Stimulated activated naive CD4-positive, alpha-beta T cell treated with Interleukin-2 at 50 U/mL for 16 hours (primary cell): ENCODE results near the gene HSPA5.
"Not testable (repeated sequence)": the region's sequence is repeated elsewhere in the genome, so short reads cannot be mapped to it uniquely, and the experiment has no call there.

Source experiments
- DNase-seq: peaks from one replicate; lab custom pipeline; 2025; lab: John Stamatoyannopoulos, UW

HSPA5 gene

DNA sequence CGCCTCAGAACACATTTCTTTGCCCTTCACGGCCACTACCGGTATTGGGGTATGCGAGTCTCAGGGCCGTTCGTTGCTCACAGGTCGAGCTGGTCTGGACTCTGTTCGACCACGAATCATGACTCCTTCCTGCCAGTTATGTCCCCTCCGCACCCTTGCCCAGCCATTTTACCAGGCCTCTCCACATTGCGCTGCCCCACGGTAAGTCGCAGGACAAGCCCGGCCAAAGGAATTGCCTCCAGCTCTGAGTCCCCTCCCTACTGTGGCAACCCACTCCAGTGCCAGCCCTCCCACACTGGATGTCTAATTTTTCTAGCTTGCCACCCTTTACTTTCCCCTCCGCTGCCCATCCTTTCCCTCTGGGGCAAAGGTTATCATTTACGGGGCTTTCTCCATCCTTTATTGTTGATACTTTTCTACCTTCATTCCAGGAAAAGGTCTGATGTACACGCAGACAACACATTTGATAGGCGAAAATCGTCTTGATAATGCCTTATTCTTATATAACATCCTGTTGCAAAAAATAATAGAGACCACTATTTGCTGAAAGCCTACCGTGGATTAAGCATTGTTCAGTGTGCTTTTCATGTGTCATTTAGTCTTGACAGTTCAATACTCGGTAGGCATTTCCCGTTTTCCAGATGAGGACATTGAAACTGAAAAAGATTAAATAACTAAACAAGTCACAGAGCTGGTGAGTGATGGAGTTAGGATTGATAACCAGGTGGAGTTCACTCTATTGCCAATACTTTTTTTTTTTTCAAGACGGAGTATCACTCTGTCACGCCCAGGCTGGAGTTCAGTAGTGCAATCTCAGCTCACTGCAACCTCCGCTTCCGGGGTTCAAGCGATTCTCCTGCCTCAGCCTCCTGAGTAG is 958 bp upstream of the HSPA5 start:
- DNase-seq = peak; percentile 18

GRCh38 chr9:125240649-125240999 is 519 bp downstream of the HSPA5 start:
- DNase-seq = peak; percentile 49

DNA sequence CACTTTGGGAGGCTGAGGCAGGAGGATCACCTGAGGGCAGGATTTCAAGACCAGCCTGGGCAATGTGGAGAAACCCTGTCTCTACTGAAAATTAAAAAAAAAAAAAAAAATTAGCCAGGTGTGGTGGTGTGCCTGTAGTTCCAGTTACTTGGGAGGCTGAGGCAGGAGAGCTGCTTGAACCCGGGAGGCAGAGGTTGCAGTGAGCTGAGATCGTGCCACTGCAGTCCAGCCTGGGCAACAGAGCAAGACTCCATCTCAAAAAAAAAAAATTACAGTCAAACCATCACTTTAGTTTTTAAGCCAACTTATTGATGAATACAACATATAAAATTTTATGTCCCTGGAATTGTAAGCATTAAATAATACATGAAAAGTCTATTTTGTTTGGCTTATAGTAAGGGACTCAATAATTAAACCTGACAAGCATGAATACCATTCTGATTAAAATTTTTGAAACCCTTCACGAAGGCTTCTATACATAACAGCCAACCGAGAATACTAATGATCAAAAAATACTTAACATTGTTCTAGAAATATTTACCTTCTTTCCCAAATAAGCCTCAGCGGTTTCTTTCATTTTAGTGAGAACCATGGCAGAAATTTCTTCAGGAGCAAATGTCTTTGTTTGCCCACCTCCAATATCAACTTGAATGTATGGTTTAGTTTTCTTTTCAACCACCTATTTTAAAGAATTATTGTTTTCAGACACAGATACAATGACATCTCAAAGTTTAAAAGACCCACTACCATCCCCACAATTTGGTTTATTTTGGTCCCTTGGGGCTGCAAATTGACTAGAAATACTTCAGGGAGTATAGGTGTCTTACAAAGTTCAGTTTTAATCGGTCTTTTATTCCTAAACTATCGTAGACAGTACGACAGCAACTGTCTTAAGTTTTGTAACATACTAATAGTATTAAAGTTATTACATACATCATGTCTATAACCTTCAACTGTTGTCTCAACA is 1.2 kb downstream of the HSPA5 start:
- DNase-seq = no peak

GRCh38 chr9:125238915-125239446 is 2.2 kb downstream of the HSPA5 start:
- DNase-seq = no peak

GRCh38 chr9:125238127-125238914 is 2.8 kb downstream of the HSPA5 start:
- DNase-seq = no peak

- not testable (repeated sequence) for DNase-seq
Observed at GRCh38 chr9:125236520-125237159, 4.5 kb downstream of the HSPA5 start.

DNA sequence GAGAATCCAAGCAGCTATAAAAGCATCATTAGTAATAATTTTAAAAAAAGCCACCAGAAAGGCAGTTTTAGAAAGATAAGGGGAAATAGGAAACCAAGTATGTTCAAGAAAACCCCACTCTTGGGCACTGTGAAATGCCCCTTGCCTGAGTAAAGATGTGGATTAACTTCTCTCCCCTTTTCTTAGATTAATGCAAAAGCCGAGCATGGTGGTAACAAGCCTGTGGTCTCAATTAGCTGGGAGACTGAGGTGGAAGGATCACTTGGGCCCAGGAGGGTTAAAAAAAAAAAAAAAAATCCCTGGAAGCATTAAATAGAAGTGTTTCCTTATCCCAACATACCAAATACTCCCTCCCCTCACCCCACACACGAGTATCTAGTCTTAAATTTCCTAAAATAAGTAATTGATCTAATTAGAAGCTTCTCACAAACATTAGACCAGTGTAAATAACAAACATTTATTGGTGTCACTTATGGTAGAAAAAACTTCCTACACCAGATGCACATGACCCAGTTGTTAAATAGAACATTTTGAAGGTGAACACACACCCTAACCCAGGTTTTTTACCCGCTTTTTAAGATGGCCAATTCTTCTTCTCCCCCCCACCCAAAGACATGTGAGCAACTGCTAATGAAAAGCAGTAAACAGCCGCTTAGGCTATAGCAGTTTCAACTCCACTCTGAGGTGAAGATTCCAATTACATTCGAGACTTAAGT is 5.2 kb downstream of the HSPA5 start:
- DNase-seq = no peak

DNA sequence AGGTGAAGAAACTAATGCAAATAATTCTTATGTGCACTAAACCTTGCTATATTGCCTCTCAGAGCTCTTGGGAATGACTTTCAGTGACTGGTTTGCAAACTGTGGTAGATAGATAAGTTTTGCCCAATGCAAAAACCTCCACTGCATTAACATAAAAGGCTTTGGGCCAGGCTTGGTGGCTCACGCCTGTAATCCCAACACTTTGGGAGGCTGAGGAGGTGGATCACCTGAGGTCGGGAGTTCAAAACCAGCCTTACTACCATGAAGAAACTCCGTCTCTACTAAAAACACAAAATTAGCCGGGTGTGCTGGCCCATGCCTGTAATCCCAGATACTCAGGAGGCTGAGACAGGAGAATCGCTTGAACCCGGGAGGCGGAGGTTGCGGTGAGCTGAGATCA is 7.0 kb downstream of the HSPA5 start:
- DNase-seq = not testable (repeated sequence)

- no peak for DNase-seq
Observed at GRCh38 chr9:125233678-125234077, 7.5 kb downstream of the HSPA5 start.

DNA sequence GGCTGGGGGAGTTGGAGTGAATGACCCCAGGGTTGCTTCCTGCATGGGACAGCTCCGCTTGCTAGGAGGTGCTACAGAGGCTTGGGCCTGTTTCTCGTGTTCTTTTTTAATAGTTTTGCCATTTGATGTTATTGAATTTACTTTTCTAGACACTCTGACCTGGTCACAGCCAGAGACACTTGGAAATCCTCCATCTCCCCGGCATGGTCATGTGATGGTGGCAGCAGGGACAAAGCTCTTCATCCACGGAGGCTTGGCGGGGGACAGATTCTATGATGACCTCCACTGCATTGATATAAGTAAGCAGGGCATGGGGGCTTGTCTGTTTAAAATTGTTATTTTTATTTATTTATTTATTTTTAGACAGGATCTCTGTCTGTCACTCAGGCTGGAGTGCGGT is 13.4 kb downstream of the HSPA5 start:
- no peak for DNase-seq

DNA sequence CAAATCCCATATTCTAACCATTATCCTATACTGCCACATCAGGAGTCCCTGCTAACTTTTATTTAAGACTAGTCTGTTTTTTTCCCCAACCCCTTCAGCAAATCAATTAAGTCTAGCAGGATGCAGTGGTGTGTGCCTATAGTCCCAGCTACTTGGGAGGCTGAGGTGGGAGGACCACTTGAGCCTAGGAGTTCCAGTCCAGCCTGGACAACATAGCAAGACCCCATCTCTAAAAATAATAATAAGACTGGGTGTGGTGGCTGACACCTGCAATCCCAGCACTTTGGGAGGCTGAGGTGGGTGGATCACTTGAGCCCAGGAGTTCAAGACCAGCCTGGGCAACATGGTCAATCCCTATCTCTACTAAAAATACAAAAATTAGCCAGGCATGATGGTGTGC is 16.3 kb downstream of the HSPA5 start:
- not testable (repeated sequence) for DNase-seq

- DNase-seq = no peak
Observed at GRCh38 chr9:125218621-125219020, 22.5 kb downstream of the HSPA5 start.

GRCh38 chr9:125214186-125214585 is 27.0 kb downstream of the HSPA5 start:
- DNase-seq = no peak

GRCh38 chr9:125204477-125204876 is 36.7 kb downstream of the HSPA5 start:
- no peak for DNase-seq

GRCh38 chr9:125202846-125203618 is 38.1 kb downstream of the HSPA5 start:
- no peak for DNase-seq

GRCh38 chr9:125200216-125201047 is 40.7 kb downstream of the HSPA5 start, which contains the start of gene RABEPK:
Gene RABEPK (plus strand): TSS chr9:125200542. CDS start chr9:125203014, 2,472 bp downstream.
- peak; percentile 83 for DNase-seq

GRCh38 chr9:125195591-125195990 is 45.6 kb downstream of the HSPA5 start:
- DNase-seq = not testable (repeated sequence)

GRCh38 chr9:125194466-125194865 is 46.7 kb downstream of the HSPA5 start:
- not testable (repeated sequence) for DNase-seq

GRCh38 chr9:125190361-125190801 is 50.8 kb downstream of the HSPA5 start:
- peak; percentile 2 for DNase-seq
